Activated effector memory CD4-positive, alpha-beta T cell treated with anti-CD3 and anti-CD28 coated beads, Interleukin-2, amount 50 U/mL, for 16 hours (primary cell): Measurements from ENCODE around the gene ZNF587B.
"Not testable (repeated sequence)": the region's sequence is repeated elsewhere in the genome, so short reads cannot be mapped to it uniquely, and the experiment has no call there.

Source experiments
- DNase-seq: peaks from one replicate; pipeline ENCODE4 v3.0.0-alpha.2; 2020

Gene ZNF587B

DNA sequence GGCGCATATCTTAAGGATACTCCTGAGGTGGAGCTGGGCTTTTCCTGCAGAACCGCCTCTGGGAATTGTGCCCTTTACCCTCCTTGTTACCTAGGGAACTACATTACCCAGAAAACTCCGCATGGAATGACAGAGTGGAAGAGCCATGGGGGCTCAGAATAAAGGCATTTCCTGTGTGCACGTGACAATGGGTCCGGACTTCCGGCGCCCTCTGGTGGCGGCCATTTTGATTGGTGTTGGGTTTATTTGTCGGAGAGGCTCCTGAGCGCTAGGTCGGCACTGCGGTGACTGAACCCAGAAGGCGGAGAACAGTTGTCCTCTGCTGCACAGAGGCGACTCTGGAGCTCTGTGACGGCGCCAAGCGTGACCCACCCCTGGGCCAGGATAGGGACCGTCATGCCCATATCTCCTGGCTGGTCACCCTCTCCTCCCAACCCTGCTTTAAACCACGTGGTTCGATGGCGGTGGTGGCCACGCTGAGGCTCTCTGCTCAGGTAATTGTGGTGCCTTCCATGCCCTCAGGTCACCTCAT is at the start of gene ZNF587B:
TSS of gene ZNF587B (plus strand) at position 229 of the 532 bp plus-strand sequence. CDS start at position 459, 230 bp downstream.
- peak; percentile 79 for DNase-seq

DNA sequence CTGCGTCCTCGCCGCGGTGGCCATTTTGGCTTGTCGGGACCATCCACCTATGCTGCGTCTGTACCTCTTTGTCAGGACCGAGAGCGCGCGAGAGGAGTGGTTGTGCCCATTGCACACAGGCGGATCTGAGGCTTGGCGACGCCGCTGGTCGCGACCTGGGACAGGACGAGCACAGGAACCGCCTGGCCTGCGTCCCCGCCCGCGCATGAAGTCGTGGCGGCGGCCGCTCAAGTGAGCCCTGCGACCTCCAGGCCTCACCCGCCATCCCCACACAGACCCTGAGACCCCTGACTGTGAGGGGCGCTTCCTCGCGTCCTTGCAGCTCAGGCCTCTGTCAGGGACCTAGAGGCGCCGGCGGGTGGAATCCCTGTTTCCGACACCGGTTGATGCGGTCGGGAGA is 43.8 kb upstream of the ZNF587B start:
- DNase-seq, result no peak

DNA sequence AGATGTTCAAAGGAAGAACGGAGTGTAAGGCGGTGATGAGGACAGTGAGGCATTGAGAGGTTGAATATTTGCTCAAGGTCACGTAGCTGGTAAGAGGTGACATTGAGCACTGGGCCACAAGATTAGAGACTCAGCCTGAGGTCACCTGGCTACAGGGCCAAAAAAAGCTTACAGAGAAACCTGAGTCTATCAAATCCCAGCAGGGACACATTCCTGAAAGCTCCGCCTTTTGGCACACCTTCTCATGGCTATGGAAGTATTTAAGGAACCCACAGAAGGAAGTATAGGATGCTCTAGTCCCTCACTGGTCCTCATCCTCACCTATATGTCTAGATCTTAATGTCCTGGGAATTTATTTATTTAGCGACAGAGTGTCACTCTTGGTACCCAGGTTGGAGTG is 43.2 kb upstream of the ZNF587B start:
- no peak for DNase-seq

DNA sequence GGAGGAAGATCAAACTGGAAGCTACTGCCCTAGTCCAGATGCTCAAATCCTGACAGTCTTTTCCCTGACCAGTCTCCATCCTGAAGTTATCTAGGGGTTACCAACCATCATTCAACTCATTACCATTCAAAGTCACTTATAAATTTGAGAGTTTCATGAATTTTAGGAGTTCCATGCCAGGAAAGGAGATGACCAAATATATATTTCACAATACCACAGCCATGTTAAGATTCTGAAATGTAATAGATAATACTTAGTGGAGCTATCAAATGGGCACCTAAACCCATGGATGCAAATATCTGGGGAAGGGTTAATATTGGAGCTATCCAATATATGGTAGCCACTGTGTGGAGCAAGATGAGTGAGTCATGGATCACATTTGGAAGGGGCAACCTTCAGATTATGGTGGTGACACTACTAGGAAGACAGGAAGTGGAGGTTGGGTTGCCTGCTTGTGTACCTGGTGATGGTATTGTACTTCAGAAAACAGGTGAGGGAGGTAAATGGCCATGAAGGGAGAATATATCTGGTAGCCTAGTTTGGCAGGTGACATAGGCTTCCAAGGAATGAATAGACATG is 41.9 kb upstream of the ZNF587B start:
- no peak for DNase-seq

DNA sequence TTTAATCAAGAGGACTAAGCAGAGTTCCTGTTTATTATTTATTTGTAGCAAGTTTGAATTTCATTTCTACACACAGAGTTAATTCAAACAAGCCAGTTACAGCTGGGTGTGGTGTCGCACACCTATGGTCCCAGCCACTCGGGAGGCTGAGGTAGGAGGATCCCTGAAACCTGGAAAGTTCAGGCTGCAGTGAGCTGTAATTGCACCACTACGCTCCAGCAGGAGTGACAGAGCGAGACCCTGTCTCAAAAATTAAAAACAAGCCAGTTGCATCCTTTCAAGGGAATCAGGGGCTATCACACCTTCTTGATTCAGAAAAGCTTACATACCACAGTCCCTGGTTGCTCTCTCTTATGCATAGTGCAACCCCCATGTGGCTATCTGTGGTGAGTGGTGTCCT is 40.8 kb upstream of the ZNF587B start:
- no peak for DNase-seq

DNA sequence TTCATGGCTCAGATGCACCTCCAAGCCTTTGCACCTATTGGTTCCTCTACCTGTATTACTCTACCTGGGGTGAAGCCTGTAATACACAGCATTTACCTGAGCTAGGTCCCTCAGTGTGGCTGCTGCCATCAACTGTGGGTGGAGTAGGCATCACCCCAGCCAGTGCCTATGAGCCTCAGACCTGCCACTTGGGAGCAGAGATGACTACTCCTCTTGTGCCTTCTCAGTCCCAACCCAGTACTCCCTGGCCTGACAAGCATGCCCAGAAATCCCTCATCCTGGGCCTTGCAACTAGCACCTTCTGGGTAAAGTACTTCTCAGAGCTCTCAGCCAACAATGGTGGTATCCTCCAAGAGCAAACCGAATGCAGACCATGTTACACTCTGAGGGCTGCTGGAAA is 33.5 kb upstream of the ZNF587B start:
- not testable (repeated sequence) for DNase-seq

DNA sequence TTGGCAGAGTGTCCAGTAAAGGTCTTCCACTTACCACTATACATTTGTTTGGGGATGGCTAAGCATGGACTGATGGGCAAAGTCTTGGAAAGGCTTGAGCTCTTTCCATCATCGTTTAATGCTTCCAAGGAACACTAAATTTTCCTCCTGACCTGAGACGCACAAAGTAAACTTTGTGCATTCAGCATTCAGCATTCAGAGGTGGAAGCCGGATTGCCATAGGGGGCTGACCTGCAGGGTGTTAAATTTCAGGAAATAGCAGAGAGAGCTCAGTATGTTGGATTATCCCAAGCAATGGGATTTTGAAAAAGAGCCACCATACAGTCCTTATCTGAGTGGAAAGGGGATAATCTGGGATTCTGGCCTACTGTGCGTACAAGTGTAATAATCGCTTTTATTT is 29.4 kb upstream of the ZNF587B start:
- no peak for DNase-seq

DNA sequence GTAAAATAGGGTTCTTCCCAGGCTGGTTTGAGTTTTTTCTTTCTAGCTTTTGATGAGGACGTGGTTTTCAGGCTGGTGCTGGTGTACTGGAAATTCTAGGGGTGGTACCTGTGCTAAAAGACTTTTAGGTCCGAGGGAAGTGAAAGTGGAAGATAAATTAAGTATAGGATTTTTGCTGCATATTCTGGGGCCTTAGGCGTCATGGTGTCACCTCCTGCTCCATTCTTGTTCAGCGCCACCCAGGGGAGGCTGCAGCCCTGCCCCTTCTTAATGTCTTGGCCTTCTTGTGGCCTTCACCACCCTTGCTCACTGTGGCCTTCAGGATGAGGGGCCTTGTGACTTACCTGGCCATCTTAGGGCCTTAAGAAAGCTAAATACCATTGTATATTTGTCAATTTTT is 27.8 kb upstream of the ZNF587B start:
- no peak for DNase-seq

DNA sequence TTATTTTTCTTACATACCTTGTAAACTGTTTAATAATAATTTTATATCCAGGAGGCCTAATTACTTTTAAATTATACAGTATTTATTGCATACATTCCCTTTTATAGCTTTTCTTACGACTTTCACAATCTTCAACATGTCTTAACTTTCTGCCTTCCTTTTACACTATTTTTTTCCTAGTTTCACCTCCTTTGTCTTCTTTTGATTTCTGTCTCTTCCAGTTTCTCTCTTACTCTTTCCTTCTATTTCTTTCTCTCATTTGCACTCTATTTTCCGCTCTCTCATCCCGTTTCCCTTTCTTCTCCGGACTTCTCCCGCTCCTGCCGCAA is 26.9 kb upstream of the ZNF587B start:
- DNase-seq, result no peak

DNA sequence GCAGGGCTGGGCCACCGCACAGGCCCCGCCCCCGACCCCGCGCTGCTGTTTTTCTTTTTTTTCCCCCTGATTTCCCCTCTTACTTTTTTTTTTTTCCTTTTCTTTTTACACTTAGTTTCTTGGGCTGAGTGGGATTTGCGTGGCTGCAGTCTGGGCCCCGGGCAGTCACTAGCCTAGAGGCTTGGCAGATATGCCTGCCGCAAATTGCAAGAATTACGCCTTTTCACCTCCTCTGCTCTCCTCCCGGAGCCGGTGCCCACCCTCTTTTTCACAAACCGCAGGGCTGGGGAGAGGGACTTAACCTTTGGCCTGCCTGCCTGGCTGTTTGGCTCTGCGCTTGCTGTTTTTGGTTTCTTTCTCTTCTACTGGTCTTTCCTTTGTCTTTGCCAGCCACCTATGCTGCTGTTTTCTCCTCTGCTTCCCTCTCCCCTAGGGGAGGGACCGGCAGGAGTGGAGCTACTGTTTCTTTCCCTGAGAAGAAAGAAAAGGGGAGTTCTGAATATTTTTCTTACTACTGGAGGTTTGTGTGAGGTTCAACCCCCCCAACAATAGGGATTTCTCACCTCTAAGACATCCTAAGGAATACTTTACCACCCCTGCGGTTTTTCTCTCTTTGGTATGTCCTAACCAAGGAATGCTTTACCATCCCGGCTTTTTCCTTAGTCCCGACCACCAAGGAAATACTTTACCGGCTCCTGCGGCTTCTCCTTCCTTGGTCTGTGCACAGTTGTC is 26.3 kb upstream of the ZNF587B start:
- DNase-seq, result no peak

DNA sequence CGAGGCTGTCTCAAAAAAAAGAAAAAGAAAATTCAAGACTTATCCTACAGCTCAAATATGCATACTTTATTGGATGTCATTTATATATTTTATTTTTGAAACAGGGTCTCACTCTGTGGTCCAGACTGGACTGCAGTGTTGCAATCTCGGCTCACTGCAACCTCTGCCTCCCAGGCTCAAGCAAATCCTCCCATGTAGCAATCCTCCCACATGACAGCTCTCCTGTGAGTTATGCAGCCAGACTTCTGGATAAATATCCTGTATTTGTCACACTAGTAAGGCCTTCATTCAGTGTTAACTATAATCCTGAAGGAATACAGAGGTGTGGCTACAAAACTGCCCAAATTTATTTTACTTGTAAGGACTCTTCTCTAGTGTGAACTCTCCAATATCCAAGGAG is 22.6 kb upstream of the ZNF587B start:
- DNase-seq, result no peak

DNA sequence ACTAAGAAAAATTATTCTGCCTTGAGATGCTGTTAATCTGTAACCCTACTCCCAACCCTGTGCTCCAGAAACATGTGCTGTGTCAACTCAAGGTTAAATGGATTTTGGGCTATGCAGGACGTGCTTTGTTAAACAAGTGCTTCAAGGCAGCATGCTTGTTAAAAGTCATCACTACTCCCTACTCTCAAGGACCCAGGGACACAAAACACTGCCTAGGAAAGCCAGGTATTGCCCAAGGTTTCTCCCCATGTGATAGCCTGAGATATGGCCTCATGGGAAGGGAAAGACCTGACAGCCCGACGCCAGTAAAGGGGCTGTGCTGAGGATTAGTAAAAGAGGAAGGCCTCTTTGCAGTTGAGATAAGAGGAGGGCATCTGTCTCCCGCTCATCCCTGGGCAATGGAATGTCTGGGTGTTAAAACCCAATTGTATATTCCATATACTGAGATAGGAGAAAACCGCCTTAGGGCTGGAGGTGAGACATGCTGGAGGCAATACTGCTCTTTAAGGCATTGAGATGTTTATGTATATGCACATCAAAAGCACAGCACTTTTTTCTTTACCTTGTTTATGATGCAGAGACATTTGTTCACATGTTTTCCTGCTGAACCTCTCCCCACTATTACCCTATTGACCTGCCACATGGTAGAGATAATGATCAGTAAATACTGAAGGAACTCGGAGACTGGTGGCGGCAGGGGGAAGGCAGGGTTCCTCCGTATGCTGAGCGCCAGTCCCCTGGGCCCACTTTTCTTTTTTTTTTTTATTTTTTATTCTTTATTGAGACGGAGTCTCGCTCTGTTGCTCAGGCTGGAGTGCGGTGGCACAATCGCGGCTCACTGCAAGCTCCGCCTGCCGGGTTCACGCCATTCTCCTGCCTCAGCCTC is 19.4 kb upstream of the ZNF587B start:
- not testable (repeated sequence) for DNase-seq

DNA sequence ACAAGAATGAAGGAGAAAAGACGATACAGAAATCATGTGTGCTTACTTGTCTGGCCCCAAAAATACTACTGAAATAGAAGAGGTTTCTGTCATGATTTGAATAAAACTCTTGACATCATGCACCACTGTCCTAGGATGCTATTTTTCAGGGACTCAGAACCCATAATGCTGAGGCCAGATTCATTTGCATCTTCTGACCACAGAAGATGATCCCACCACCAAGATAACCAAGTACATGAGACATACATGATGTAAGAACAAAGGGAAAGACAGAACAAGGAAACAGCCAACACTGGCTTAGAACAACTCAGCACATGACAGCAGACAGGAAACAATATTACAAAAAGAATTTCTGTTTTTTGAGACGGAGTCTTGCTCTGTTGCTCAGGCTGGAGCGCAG is 17.9 kb upstream of the ZNF587B start:
- DNase-seq, result no peak

DNA sequence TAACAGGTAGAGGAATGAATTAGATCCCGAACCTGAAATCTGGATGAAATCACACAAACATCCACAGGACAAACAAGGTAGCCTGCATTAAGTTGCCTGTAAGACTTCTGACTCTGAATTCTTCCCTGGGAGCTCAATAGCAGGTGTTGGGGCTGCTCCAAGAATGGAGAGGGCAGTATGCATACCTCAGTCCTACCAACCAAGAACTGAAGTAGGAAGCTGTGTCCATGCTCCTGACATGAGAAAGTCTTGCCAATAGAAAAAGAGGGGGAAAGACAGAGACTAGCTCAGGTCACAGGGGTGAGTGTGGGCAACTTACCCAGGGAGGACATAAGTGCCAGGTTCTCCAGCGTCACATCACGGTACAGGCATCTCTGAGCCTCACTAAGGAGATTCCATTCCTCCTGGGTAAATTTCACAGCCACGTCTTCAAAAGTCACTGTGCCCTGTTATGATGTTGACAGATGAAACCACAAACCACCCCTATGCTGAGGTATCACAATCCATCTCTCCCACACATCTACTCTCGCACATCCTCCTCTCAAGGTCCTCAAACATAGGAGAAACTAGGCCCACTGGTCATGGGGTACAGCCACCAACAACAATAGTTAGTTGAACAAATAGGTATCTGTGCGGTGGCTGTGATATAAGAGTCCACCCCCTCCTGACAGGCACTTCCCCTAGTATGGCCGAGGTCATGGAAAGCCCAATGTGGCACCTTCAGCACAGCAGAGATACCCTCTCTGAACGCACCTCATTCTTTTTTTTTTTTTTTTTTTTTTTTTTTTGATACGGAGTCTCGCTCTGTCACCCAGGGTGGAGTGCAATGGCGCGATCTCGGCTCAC is 16.9 kb upstream of the ZNF587B start:
- DNase-seq, result not testable (repeated sequence)

DNA sequence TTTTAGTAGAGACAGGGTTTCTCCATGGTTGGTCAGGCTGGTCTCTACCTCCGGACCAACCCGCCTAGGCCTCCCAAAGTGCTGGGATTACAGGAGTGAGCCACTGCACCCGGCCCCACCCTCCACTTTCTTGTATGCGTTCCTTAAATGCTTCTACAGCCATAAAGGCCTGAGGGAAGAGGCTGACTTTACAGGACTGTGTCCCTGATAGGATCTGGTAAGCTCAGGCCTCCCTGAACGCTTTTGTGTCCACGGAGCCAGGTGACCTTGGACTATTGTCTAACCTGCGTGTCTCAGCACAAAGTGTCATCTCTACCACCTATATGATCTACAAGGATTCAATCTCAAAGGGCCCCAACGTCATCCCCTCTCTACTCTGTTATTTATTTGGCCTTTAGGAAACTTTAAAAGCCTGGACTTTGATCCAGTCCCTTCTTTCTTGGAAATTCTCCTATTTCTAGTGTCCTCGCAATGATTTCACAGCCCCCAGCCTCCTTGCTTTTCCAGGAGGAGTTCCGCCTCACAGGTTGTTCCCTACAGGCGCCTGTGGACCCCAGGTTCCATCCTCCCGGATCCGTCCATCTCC is 16.1 kb upstream of the ZNF587B start:
- DNase-seq, result no peak

DNA sequence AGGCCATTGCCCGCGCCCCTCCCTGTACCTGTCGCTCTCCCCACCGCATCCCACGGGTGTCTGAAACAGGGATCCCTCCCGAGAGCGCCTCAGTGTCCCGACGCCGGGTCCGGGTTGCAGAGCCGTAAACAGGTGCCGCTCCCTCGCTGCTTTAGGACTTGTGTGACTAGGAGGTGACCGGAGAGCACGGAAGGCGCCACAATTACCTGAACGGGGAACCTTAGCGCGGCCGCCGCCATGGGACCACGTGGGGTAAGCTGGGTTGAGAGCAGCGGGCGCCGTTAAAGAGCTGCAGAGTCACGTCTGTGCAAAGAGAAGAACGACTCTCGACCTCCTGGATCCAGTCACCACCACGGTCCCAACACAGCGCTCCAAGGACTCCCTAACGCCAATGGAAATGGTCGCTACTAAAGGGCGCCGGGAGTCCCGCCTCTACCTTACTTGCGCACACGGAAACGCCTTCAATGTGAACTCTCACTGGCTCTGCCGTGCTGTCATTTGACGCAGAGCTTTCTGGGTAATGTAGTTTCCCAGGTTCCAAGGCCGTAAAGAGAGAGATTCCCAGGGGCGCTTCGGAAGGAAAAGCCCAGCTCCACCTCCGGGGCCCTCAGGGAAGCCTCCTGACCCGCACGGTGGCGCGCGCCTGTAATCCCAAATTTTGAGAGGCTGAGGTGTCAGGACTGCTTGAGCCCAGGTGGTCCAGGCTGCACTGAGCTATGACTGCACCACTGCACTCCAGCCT is 15.4 kb upstream of the ZNF587B start, which contains the start of gene ZNF552:
TSS of gene ZNF552 (minus strand) at position 409 of the 742 bp plus-strand sequence. CDS start at position 239, 170 bp downstream.
- peak; percentile 91 for DNase-seq

DNA sequence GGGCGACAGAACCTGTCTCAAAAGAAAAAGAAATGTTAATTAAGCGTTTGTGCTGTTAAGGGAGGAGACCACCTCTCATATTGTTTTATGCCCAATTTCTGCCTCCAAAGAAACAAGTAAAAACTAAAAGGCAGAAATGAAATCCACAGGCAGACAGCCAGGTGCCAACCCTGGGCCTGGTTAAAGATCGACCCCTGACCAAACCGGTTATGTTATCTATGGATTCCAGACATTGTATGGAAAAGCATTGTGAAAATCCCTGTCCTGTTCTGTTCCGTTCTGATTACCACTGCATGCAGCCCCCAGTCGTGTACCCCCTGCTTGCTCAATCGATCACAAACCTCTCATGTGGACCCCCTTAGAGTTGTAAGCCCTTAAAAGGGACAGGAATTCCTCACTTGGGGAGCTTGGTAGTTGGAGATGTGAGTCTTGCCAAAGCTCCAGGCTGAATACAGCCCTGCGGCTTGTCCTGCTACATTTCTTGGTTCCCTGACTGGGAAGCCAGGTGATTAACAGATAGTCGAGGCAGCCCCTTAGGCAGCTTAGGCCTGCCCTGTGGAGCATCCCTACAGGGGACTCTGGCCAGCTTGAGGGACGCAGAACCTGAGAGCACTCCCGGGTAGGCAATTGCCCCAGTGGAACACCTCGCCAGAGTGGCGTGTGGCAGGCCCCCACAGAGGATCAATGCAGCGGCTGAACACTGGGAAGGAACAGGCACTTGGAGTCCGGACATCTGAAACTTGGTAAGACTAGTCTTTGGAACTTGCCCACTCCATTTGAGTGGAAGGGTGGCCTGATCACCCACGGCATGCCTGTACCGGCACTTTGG is 14.6 kb upstream of the ZNF587B start:
- no peak for DNase-seq

DNA sequence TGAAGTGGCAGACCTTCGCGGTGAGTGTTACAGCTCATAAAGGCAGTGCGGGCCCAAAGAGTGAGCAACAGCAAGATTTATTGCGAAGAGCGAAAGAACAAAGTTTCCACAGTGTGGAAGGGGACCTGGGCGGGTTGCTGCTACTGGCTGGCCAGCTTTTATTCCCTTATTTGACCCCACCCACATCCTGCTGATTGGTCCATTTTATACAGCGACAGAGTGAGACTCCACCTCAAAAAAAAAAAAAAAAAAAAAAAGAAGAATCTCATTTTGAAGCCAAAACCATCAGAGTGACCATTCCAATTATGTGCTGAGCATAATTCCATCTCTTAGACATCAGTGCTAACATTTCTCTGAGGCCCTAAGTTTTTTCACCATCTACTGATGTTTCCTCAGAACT is 13.4 kb upstream of the ZNF587B start:
- no peak for DNase-seq

DNA sequence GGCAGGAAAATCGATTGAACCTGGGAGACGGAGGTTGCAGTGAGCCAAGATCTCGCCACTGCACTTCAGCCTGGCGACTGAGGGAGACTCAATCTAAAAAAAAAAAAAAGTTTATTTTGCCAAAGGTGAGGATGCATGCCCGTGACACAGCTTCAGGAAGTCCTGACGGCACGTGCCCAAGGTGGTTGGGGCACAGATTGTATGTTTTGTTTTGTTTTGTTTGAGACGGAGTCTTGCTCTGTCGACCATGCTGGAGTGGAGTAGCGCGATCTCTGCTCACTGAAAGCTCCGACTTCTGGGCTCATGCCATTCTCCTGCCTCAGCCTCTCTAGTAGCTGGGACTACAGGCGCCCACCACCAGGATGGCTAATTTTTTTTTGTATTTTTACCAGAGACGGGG is 12.1 kb upstream of the ZNF587B start:
- no peak for DNase-seq

DNA sequence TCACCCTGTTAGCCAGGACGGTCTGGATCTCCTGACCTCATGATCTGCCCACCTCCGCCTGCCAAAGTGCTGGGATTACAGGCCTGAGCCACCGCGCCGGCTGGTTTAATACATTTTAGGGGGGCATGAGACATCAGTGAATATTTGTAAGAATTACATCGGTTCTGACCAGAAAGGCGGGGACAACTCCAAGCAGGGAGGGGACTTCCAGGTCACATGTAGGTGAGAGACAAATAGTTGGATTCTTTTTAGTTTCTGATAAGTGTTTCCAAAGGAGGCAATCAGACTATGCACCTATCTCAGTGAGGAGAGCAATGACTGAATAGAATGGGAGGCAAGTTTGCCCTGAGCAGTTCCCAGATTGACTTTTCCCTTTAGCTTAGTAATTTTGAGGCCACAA is 11.7 kb upstream of the ZNF587B start:
- no peak for DNase-seq
